Parathyroid adenoma (tissue), 2 donors: ENCODE results near the gene C1QTNF7.

Experiments
- H2AFZ ChIP-seq: fragments of 300-600 bp; sonication (generic); one replicate; pipeline ENCODE4 v1.7.0; 2017; ENCODE audit warnings: antibody characterized with exemption, mild to moderate bottlenecking
- H3K27ac ChIP-seq: fragments of 300-600 bp; sonication (generic); one replicate; pipeline ENCODE4 v1.7.0; 2017
- H3K27me3 ChIP-seq: fragments of 300-600 bp; sonication (generic); one replicate; pipeline ENCODE4 v1.7.0; 2017; ENCODE audit warnings: low read length; ENCODE audit not compliant: control insufficient read depth, insufficient read depth
- H3K36me3 ChIP-seq: fragments of 300-600 bp; sonication (generic); one replicate; pipeline ENCODE4 v1.7.0; 2017; ENCODE audit warnings: low read length; ENCODE audit not compliant: control insufficient read depth, insufficient read depth
- H3K4me1 ChIP-seq: fragments of 300-600 bp; sonication (generic); one replicate; pipeline ENCODE4 v1.7.0; 2017; ENCODE audit warnings: control low read depth
- H3K4me2 ChIP-seq: fragments of 300-600 bp; sonication (generic); one replicate; pipeline ENCODE4 v1.7.0; 2017; ENCODE audit warnings: low read length
- H3K4me3 ChIP-seq: fragments of 300-600 bp; sonication (generic); one replicate; pipeline ENCODE4 v1.7.0; 2017; ENCODE audit warnings: low read depth, low read length
- H3K79me2 ChIP-seq: fragments of 300-600 bp; sonication (generic); one replicate; pipeline ENCODE4 v1.7.0; 2017; ENCODE audit warnings: control low read depth
- H3K9ac ChIP-seq: fragments of 300-600 bp; sonication (generic); one replicate; pipeline ENCODE4 v1.7.0; 2017; ENCODE audit warnings: mild to moderate bottlenecking
- H3K9me3 ChIP-seq: fragments of 300-600 bp; sonication (generic); one replicate; pipeline ENCODE4 v1.7.0; 2017; ENCODE audit warnings: low read length; ENCODE audit not compliant: control insufficient read depth
- TF ChIP-seq, protein P1 (sequence below): fragments of 300-600 bp; sonication (generic); IDR thresholded peaks from one replicate; pipeline ENCODE4 v1.7.0; 2017; ENCODE audit warnings: antibody characterized with exemption, mild to moderate bottlenecking
- donor health status: primary hyperparathyroidism.

Gene C1QTNF7

DNA sequence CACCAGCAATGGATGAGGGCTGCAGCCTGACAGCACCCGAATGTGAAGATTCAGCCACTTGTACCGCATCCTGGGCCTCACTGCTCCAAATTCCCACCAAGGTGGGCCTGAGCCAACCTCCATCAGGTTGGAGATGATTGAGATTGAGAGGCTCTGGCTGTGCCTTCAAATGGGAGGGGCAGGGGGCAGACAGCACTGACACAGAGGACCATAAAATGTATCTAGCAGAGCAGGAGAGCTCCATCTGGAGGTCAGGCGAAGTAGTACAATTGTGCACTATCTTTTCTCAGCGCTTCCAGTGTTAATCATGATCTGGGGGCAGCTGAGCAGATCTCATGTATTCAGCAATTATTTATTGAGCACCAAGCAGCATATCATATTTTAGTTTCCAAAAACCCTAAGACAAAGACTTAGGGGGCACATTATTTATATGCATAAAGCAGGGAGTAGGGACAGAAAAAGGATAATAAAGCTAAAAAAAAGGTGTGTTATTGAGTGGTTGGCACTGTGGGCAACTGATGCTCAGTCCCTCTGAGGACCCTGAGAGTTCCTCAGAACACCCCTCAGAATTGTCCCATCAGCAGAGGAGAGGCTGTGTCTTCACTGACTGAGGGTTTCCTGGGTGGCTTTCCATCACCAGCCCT is 31.6 kb upstream of the C1QTNF7 start:
- Histone ChIP-seq H3K9me3 (no peaks in the 10 kb centered on the region), H3K27ac (no peak overlapping the region), H3K27me3 (no peaks in the 10 kb centered on the region), H3K4me1 (peaks cover 16% of the 10 kb centered on the region), H3K36me3 (no peaks in the 10 kb centered on the region), H3K4me3 (no peak overlapping the region), H2AFZ (peak overlapping the region; percentile 29), H3K4me2 (no peak overlapping the region), H3K9ac (no peak overlapping the region), H3K79me2 (no peaks in the 10 kb centered on the region)
- TF ChIP-seq, protein P1, sequence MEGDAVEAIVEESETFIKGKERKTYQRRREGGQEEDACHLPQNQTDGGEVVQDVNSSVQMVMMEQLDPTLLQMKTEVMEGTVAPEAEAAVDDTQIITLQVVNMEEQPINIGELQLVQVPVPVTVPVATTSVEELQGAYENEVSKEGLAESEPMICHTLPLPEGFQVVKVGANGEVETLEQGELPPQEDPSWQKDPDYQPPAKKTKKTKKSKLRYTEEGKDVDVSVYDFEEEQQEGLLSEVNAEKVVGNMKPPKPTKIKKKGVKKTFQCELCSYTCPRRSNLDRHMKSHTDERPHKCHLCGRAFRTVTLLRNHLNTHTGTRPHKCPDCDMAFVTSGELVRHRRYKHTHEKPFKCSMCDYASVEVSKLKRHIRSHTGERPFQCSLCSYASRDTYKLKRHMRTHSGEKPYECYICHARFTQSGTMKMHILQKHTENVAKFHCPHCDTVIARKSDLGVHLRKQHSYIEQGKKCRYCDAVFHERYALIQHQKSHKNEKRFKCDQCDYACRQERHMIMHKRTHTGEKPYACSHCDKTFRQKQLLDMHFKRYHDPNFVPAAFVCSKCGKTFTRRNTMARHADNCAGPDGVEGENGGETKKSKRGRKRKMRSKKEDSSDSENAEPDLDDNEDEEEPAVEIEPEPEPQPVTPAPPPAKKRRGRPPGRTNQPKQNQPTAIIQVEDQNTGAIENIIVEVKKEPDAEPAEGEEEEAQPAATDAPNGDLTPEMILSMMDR: peak; percentile 59

DNA sequence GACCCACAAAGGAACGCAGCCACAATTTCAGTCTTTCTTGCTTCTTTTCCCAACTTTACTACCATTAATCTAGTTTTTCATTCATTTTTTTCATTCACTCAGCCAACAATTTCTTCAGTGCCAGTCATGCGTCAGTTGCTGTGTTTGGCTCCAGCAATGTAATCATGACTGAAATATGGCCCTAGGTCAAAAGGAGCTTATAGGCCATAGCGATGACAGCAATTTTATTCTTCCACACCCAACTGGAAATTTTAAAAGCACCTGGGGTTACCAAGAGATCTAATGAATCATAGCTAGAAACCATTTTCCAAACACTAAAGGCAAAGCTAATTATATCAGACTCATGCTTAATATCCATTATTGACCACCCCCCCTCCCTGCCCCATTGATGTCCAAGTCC is 29.8 kb upstream of the C1QTNF7 start:
- TF ChIP-seq, protein P1: no peak

DNA sequence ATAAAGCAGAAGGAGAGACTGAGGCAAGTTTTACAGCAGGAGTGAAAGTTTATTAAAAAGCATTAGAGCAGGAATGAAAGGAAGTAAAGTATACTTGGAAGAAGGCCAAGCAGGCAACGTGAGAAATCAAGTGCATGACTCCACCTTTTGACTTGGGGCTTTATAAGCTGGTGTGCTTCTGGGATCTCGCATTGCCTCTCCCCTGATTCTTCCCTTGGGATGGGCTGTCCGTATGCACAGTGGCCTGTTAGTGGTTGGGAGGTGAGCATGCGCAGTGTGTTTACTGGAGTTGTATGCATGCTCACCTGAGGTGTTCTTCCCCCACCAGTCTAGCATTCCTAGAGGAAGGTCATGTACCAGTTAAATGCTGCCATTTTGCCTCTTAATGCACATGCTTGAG is 29.1 kb upstream of the C1QTNF7 start:
- Histone ChIP-seq H3K27ac (no peak overlapping the region), H3K79me2 (no peaks in the 10 kb centered on the region), H3K27me3 (no peaks in the 10 kb centered on the region), H3K4me1 (peaks cover 19% of the 10 kb centered on the region), H2AFZ (no peak overlapping the region), H3K4me3 (no peak overlapping the region), H3K9ac (no peak overlapping the region), H3K4me2 (no peak overlapping the region), H3K36me3 (no peaks in the 10 kb centered on the region), H3K9me3 (no peaks in the 10 kb centered on the region)
- TF ChIP-seq, protein P1: no peak

More for the DNA sequence above, 29.8 kb upstream of the C1QTNF7 start:
- no peak overlapping the region for H3K9ac ChIP-seq
- H3K4me1 ChIP-seq: peaks cover 16% of the 10 kb centered on the region
- H3K4me3 ChIP-seq: no peak overlapping the region
- H3K27ac ChIP-seq: no peak overlapping the region
- H3K4me2 ChIP-seq: no peak overlapping the region
- no peaks in the 10 kb centered on the region for H3K9me3 ChIP-seq
- H3K27me3 ChIP-seq: no peaks in the 10 kb centered on the region
- H3K36me3 ChIP-seq: no peaks in the 10 kb centered on the region
- no peak overlapping the region for H2AFZ ChIP-seq
- no peaks in the 10 kb centered on the region for H3K79me2 ChIP-seq

DNA sequence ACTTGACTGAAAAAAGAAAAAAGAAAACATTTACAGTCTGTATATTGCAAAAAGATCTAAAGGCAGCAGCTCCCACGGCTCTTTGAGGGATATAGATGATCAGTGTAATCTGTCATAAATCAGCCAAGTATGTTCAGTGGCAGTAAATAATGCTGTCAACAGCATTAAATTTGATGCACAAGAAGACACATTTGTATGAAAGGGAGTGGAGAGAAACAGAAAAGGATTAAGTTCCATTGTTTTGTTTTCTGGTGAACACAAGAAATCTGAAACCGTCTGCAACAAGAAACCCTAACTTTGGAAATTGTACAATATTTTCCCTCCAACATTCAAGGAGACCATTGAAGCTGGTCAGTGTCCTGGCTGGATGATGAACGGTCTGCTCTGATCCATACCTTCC is 27.6 kb upstream of the C1QTNF7 start:
- Histone ChIP-seq H3K9ac (no peak overlapping the region), H3K27me3 (no peaks in the 10 kb centered on the region), H3K36me3 (no peaks in the 10 kb centered on the region), H2AFZ (no peak overlapping the region), H3K4me2 (peak overlapping the region; percentile 41), H3K79me2 (no peaks in the 10 kb centered on the region), H3K4me3 (no peak overlapping the region), H3K9me3 (no peaks in the 10 kb centered on the region), H3K27ac (peak overlapping the region; percentile 75), H3K4me1 (peaks cover 19% of the 10 kb centered on the region)
- TF ChIP-seq, protein P1: no peak
